Activated effector memory CD4-positive, alpha-beta T cell treated with Interleukin-2 at 50 U/mL for 16 hours (primary cell): ENCODE data around the gene CACNB3.

Experiments used
- DNase-seq: peaks from one replicate; pipeline ENCODE4 v3.0.0-alpha.2; 2020

CACNB3 gene

GRCh38 chr12:48788854-48789775 is 29.2 kb upstream of the CACNB3 start, which contains the start of gene ADCY6:
Gene ADCY6, minus strand, starts transcription at chr12:48789089. Its CDS starts 5,655 bp downstream, at chr12:48783434.
- DNase-seq, result no peak

GRCh38 chr12:48789858-48790326 is 28.4 kb upstream of the CACNB3 start:
- DNase-seq, result no peak

GRCh38 chr12:48793696-48794095 is 24.6 kb upstream of the CACNB3 start:
- DNase-seq, result no peak

GRCh38 chr12:48794870-48795269 is 23.4 kb upstream of the CACNB3 start:
- DNase-seq, result no peak

DNA sequence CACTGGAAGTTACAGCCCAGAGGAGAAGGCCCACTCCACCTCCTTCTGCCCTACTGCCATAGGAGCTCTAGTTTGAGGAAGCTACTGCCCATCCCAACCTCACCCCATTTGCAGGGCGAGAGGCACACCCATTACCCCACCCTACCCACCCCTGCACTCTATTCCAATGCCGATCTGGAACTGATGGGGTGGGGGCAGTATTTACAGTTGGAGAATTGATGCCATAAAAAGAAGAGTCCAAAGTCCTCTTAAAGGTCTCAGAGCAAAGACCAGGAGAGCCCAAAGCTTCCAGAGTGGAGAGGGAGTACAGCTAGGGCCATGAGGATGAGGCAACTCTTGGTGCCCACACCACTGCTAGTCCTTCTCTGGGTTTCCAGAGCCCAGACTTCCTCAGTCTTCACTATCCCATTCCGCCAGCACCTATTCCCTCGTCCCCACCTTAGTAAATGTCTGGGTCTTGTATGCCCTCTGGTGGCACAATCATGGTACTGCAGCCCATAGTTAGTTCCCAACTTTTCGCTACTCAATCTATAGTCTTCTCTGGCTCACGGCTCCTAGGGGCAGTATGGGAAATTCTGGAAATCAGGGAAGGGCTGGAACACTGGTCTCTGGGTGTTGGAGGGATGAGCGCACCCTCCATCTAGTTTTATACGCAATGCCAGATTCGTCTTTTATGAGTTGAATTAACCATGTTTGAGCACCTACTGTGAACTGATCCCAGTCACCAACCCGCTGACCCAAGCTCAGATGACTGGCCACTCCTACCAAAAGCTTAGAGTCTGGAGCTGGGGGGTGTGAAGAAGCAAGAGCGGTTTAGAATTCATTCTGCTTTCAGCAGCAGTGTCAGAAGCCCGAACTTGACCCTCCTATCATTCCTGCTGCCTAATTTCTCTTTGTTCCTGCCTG is 22.5 kb upstream of the CACNB3 start:
- DNase-seq, result peak; percentile 31

DNA sequence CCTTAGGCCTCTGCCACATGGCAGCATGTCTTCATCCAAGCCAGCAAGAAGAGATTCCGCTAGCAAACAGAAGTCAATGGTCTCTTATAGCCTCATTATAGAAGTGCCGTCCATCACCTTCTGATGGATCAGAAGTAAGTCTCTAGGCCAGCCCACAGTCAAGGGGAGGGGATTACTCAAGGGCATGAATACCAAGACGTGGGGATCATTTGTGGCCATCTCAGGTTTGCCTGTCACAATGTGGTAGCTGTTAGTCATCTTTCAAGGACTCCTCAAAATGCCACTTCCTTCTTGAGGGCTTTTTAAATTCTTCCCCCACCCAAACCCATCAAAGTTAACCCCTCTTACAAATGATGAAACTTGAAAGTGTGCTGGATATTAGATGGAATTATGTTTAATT is 21.3 kb upstream of the CACNB3 start:
- DNase-seq, result no peak

GRCh38 chr12:48800457-48800856 is 17.8 kb upstream of the CACNB3 start:
- no peak for DNase-seq

DNA sequence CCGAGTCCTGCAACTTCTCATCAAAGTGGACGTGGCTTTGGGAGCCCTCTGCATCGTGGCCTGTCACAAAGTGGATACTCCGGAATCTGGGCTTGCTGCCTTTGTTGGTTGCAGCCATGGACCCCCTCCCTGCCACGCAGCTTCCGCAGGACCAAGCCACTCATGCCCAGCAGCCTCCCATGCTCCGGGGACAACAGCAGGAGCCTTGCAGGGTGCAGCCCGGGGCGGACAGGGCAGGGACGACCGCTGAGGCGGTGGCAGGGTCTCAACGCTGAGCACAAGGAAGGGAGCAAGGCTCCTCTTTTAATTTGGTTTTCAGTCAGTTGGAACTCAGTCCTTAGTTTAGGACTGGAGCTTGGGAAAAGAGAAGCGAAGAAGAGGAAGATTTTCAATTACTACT is 17.3 kb upstream of the CACNB3 start:
- no peak for DNase-seq

DNA sequence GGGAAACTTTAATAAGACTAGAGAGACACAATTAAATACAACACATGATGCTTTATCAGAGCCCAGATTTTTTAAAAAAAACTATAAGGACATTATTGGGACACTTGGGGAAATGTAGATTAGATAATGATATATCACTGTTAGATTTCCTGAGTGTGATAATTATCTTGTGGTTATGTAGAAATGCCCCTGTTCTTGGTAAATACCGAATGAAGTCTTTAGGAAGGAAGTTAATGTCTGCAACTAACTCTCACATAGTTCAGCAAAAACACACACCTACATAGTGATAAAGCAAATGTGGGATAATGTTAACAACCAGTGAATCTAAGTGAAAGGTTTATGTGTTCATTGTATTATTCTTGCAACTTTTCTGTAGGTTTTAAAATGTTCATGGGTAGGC is 14.6 kb upstream of the CACNB3 start:
- DNase-seq, result no peak

- no peak for DNase-seq
Observed at GRCh38 chr12:48807981-48808380, 10.3 kb upstream of the CACNB3 start.

GRCh38 chr12:48810903-48811431 is 7.3 kb upstream of the CACNB3 start:
- no peak for DNase-seq

- no peak for DNase-seq
Observed at GRCh38 chr12:48811437-48812090, 6.7 kb upstream of the CACNB3 start.

DNA sequence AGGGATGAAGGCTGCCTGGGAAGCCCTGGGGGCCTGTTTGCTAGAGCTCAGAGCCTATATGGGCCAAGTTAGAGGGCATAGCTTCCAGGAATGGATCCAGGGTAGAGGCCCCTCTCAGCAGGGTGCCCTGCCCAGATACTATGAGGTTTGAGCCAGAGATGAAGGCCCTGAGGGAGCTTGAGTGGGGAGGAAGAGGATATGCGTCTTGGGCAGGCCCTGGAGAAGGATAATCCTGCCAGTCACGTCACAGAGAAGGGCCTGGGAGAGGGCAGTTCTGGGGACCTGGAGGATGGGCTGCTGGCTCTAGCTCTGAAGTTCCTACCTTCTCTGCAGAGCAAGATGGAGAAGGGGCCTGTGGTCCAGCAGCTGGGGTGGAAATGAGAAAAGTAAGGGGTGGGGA is 5.9 kb upstream of the CACNB3 start:
- no peak for DNase-seq

GRCh38 chr12:48813465-48814261 is 4.6 kb upstream of the CACNB3 start:
- no peak for DNase-seq

GRCh38 chr12:48814262-48815125 is 3.8 kb upstream of the CACNB3 start:
- DNase-seq, result peak; percentile 62

DNA sequence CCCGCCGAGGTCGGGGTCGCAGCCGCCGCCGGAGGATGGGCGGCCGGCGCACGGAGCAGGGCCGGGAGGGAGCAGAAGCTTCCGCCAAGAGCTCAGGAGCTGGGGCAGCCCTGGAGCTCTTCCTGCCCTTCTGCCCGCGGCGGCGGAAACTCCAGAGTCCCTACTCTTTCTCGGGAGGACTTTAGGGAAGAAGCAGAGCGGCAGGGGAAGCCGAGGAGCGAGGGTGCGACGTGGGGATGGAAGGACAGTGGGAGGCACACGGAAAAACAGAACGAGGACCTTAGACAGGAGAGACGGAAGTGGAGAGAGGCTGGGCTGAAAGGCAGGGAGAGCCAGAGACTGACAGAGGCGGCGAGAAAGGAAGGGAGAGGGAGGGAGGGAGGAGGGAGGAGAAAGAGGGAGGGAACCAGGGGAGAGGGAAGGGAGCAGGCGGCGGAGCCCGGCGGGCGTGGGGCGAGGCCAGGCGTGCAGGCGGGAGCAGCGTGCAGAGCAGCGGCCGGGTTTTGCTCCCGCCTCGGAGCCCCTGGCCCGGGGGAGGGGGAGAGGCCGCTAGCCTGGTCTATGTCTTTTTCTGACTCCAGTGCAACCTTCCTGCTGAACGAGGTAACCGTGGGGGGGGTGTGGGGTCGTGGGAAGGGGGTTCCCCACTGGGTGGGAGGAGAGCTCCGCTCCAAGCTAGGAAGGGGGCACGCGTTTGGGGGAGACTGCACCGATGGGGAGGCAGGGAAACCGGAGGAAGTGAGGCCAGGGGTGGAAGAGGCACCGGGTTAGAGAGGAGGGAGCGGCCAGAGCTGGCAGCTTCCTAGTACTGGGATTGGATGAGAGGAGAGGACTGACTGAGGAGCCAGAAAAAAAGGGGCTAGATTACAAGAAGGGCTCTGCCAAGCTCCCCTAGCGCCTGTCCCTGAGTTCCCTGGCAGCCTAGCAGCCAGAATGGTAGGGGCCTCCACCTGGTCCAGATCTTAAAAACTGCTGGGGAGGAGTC is 2.9 kb upstream of the CACNB3 start:
- DNase-seq, result peak; percentile 10

- DNase-seq, result no peak
Observed at GRCh38 chr12:48816143-48816854, 2.0 kb upstream of the CACNB3 start.

- peak; percentile 29 for DNase-seq
Observed at GRCh38 chr12:48818831-48819590, 715 bp downstream of the CACNB3 start.
